HG03280 (cell line): ENCODE measurements around the gene MUC13.

Experiments
- ATAC-seq: cut with Tn5 transposase; IDR thresholded peaks from one replicate; pipeline ENCODE4 v1.9.1; 2021; ENCODE audit warnings: mild to moderate bottlenecking, moderate library complexity; ENCODE audit not compliant: unreplicated experiment

Gene MUC13

DNA sequence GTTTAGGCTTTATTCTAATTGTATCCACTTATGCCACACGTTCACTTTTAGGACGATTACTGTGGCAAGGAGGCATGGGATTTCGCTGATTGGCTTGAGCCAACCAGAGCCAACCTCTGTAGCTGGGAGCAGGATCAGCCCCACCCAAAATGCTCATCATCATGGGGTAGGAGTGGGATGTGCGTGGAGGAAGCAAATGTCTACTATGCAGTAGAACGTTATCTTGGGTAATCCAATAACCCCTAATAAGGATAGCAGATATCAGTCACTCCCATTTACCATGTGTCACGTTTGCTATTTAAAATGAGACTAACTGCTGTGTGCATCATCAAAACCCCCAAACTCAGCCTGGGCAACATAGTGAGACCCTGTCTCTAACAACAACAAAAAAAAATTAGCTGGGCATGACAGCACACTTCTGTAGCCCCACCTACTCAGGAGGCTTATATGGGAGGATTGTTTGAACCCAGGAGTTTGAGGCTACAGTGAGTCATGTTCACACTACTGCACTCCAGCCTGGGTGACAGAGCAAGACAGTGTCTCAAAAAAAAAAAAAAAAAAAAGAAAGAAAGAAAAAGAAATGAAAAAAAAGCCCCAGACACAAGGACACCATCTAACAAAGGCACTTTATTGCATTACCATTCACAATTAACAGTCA lies 29.6 kb downstream of the MUC13 start:
- ATAC-seq = no peak

DNA sequence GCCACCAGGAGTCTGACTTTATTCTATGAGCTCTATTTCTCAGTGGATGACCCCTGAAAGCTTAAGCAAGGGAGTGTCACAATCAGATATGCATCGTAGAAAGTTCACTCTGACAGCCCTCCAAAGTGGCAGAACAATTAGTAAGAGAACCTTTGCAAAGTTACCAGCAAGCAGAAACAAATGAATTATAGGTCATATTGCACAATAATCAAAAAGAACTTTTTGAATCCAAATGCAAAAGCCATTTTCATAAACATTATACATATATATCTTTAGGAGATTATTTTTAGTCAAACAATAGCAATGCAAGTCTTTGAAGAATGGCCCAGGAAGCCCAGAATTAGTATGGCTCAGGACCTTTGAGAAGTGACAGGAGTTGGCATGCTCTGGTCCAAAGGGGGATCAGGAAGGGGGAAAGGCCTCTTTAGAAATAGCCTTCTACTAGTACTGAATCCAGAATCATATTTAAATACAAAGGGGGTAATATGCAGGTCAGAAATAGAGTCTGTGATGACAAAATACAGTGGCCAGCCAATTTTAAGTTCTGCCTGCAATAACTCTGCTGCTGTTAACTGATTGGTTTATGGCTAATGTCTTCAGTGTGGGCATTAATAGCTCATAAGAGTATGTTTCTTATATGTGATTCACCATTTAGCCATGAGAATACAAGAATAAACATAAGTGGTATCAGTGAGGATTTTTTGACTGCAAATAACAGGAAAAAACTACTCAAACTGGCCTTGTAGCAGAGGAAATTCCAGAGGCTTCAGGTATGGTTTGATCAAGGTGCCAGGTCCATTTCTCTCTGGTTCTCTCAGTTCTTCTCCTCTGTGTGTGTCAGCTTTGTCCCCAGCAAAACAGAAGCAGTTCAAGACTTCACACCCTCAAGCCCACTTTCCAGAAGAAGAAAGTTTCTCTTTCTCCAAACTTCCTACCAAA lies 30.4 kb downstream of the MUC13 start:
- no peak for ATAC-seq

DNA sequence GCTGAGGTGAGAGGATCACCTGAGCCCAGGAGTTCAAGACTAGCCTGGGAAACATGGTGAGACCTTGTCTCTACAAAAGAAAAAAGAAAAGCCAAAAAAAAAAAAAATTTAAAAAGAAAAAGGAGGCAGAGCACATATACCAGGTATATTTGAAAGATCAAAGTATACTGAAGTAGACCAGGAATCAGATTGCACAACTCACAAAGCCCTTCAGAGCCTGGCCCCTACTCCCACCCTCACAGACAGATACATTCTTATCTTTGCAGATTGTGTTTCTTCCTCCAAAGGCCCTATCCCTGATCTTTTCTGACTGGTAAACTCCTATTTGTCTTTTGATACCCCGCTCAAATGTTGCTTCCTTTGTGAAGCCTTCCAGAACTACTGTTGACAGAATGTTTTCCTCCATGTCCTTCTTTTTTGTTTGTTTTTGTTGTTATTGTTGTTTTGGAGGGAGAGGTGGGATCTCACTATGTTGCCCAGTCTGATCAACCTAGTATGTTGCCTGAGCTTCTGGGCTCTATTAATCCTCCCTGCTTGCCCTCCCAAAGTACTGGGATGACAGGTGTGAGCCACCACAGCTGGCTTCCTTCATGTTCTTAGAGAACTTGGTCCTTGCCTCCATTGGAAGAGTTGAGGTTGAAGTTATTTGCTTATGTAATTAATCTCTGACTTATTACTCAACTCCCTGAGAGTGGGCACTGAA lies 37.6 kb downstream of the MUC13 start:
- ATAC-seq = no peak

DNA sequence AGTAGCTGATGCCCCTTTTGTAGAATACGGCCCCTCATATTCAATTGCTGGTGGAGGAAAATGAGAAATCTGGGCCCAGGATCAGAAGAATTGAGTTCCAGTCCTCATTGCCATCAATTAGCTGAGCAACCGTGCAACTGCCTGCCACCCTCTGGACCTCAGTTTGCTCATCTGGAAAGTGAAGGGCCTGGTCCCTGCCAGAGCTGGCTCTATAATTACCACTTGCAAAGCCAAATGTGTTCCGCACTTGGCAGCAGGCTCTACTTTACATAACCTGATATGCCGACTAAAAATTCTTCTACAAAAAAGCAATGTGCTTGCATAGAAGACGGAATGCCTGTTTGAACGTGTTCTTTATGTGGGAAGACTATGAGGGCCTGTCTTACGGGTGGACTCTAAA lies 38.8 kb downstream of the MUC13 start:
- ATAC-seq = no peak

DNA sequence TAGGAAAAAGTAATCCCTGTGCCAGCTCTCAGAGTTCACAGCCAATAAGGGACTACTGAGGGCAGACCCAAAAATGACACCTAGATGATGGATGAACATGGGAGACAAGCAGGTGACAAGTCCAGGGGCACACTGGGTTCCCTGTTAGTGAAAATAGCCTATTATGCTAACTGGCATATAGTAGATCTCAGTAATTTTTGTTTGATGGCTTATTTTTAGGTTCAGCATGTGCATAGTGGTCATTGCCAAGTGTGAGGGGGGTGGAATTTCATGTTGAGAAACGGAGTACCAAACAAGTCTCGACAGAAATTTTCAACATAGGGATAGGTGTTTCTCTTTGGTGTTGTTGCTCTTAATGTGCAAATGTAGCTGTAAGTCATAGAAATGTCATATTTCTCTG lies 41.0 kb downstream of the MUC13 start:
- ATAC-seq = no peak

DNA sequence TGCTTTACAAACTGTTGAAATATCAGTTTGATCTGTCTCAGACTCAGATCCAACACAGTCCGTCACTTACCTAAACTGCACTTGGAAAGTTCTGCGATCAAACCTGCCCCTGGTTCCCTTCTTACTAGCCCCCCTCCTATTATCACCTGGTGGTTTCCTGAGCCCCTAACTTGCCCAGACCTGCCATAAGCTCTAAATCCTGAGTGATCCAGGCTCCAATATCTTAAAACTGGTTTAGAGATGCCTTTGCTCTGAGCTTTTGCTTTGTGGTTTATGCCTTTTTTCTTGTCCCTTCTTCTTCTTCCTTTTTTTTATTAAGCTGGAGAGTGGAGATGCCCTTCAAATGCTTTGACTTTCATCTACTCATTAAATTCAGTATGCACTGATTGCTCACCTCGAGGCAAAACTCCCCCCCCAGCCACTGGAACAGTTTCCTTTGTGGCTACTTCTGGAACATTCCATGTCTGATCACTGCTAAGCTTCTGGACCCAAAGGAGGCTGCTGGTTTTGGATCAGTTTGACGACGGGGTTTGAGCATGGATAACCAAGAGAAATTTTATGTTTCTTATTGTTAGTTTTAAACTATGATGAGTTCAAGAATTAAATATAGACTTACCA lies 43.9 kb downstream of the MUC13 start:
- ATAC-seq = no peak

DNA sequence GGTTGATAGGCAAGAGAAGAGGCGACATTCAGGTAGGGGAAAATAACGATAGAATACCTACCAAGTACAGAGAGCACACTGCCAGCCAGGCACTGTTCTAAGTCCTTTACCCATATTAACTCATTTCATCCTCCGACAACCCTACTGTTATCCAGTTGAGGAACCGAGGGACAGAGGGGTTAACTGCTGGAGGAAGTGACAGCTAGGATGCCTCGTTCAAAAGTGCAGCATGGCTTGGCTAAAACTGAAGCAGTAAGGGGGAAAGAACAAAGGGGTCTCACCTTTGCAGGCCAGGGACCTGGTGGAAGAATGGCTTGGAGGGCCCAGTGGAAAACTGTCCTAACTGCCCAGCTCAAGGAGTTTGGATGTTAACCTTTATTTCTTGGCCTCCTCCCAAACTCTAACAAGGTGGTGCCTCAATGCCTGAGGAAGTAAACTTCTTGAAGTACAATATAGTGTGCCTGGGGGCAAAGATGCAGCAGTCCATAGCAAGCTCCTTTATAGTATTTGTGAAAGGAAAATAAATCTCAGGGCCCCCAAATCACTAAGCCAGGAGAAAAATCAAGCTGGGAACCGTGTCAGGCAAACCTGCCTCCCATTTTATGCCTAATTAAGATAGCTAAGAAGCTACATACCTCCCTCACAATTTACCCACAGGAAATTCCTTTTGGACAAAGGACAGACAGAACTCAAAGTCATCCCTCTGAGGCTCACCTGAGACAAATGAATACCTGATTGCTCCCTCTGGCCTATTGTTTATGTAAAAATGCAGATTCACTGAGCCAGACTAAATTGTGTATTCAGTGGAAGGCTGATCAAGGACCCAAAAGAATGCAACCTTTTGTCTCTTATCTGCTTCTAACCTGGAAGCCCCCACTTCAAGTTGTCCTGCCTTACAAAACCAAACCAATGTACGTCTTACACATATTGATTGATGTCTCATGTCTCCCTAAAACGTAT lies 45.8 kb downstream of the MUC13 start:
- no peak for ATAC-seq

DNA sequence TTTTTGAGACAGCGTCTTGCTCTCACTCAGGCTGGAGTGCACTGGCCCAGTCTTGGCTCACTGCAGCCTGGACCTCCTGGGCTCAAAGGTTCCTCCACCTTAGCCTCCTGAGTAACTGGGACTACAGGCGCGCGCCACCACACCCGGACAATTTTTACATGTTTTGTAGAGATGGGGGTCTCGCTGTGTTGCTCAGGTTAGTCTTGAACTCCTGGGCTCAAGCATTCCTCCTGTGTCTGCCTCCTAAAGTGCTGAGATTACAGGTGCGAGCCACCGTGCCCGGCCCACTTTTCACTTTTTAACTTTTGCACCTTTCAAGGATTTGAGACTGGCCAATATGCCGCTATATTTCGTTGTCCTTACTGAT lies 46.6 kb downstream of the MUC13 start:
- ATAC-seq = no peak

DNA sequence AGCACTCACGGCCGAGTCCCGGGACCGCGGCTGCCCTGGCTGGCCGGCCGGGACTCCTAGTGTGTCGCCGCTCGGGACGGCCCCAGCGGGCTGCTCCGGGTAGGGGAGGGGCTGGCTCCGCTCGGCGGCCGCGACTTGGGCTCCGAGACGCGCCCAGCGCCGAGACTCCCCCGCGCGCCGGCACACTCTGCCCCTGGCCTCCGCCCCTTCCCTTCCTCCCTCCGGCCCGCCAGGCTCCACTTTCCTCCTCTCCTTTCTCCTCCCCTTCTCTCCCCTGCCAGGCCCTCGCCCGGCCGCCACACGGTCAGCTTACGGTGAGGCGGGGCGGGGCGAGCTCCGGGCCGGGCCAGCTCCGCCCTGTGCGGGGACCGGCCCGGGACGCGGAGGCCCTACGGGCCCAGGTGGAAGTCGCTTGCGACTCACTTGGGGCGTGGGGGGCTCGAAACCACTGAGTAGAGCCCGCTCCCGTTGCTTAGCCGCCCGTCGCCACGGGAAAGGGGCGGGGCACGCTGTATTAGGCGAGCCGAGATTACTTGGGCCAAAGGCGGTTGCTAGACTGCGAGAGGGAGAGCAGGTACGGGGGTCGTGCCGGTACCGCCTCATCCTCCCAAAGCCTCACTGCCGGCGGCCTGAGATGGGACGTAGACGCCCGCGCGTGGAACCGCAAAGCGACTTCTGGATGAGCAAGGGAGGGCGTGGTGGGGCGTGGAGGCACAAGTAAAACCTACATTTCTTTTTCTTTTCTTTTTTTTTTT lies 47.2 kb downstream of the MUC13 start, which contains the start of gene ITGB5:
Gene ITGB5 (minus strand): TSS at position 189 of the 755 bp plus-strand sequence. CDS start 365 bp downstream, outside the sequence.
- ATAC-seq = peak; percentile 60

DNA sequence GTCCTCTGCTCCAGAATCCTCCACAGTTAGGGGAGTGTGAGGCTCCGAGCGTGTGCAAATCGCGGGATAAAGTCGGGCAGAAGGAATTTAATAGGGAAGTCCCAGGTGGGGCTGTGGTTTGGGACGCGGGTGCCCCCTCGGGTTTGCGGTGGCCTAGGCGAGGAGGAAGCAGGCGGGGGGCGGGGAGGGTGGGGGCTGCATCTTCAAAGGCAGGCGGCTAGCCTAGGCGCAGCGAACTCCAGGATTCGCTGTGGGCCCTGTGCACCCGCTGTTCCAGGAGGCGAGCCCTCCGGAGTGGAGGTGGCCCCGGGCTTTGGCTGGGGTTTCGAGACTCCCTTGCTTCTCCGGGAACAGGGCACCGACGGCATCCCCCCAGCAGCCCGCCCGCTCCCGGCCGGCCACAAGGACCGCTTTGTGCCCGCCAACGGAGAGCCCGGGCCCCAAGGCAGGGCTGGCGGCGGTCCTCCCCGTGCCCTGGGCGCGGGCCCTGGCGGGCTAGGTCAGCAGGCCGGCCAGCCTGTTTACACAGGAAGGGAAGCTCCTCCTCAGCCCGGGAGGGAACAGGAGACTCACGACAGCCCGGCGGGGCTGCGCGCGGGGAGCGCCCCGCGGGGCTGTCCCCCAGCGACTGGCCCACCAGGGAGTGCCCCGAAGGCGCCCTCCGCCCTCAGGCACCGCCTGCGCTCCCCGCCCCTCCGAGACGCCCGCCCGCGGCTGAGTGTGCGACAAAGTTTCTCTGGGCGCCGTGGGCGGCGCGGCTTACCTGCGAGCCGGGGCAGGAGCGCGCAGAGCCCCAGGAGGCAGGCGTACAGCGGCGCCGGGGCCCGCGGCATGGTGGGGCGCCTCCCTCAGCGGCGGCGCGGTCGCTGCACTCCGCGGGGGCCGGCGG lies 48.1 kb downstream of the MUC13 start:
- peak; percentile 37 for ATAC-seq

DNA sequence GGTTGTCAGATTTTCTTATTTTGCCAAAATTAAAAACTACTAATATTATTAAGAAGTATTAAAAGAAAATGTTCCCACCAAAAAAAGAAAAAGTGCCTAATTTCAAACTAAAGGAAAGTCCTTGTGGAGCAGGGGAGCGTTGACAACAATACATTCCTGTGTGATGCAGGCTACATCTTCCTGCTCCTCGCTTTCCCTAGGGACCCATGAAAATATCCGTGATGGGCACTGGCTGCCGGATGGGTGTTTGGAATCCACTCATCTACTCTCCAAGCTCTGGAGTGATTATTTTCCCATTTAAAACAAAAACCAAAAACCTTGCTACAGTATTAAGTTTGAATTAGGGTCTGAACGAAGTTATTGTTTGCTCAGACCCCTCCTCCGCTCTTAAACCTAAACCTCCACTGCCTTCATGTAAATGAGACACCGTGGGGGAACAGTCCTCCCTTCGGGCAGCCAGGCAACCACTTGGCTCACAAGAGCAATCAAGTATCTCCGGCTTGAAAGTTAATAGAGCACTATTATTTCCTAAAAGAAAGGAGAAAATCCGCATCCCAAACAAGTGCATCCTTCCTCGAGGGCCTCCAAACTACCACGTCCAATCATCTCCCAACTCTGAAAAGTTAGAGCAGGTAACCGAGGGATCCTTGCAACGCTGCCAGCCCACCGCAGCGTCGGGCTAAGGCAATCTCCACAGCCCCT lies 48.9 kb downstream of the MUC13 start:
- no peak for ATAC-seq

DNA sequence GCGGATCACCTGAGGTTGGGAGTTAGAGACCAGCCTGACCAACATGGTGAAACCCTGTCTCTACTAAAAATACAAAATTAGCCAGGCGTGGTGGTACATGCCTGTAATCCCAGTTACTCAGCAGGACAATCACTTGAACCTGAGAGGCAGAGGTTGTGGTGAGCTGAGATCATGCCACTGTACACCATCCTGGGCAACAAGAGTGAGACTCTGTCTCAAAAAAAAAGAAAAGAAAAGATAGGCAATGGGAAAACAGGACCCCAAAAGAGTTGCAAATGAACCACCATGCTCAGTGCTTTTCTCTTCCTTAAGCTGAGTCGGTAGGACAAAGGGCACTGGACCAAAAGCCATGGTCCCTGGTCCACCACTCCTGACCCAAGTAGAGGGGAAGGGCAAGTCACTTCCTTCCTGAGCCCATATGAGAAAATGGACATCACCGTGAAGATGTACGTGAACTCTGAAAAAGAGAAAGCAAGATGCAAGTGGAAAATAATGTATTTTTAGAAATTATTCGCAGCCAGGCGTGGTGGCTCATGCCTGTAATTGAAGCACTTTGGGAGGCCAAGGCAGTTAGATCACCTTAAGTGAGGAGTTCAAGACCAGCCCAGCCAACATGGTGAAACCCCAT lies 50.0 kb downstream of the MUC13 start:
- ATAC-seq = no peak

DNA sequence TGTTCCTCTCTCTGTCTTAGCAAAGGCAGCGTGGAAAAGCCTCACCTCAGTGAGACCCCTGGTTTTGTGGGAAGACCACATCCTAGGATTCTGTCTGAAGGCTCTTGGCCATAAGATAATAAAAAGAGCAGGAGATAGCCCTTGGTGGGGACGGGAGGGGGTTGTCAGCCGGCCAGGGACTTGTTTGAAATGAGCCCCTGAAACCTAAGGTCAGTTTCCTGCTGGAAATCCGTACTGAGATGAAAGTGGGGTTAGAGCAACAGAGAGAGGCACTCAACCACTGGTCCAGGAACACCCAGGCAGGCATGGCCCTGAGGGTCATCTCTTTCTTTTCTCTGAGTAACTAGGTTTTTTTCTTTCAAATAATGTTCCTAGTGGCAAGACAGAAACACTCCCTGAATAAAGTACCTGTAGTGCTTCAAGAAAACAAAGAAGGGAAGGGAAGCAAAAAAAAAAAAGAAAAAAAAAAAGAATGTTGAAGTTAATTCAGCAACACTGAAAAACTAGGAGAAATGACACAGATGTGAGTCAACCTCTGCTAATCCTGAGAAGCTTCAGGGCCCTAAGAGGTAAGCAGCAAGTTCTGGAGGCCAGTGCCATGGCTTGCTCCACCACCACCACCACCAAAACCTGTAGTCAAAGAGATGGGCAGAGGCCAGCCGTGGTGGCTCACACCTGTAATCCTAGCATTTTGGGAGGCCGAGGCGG lies 50.6 kb downstream of the MUC13 start:
- ATAC-seq = no peak

DNA sequence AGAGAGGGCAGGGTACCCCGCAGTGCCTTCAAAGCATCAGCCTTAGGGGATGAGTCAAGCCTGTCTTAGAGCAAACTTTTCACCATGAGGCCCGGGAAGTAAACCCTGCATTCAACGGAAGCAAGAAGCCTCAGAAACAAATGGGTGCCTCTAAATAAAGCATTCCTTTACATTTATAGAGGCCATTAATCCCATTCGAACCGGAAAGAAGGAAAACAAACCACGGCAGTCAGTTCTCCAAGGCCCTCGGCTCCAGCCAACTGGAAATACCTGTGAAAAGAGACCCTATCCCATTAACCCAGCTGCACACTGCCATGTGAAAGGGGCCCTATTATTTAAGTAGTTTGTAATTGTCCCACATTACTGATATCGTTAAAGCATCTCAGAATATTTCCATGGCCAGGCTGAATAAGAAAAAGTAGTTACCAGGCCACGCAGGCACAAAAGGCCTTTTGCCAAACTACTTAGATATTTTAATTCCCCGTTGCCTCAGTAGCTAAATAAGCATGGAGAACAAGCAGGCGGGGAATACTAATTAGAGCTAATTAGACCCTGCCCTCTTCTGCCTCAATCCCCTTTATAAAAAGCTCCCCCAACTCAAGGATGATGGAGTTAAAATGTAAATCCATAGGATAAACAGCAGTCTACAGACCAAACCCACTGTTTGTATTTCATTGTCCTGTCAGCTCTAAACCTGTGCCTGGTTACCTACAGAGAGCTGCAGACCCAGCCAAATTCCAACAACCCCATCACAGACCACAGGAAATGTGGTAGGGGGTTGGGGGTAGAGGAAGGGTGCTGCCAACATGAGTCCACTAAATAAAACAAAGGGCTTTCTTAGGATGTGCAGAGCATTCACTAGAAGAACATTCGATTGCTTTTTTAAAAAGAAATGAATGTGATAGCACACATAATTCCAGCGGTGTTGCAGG lies 51.5 kb downstream of the MUC13 start:
- no peak for ATAC-seq

DNA sequence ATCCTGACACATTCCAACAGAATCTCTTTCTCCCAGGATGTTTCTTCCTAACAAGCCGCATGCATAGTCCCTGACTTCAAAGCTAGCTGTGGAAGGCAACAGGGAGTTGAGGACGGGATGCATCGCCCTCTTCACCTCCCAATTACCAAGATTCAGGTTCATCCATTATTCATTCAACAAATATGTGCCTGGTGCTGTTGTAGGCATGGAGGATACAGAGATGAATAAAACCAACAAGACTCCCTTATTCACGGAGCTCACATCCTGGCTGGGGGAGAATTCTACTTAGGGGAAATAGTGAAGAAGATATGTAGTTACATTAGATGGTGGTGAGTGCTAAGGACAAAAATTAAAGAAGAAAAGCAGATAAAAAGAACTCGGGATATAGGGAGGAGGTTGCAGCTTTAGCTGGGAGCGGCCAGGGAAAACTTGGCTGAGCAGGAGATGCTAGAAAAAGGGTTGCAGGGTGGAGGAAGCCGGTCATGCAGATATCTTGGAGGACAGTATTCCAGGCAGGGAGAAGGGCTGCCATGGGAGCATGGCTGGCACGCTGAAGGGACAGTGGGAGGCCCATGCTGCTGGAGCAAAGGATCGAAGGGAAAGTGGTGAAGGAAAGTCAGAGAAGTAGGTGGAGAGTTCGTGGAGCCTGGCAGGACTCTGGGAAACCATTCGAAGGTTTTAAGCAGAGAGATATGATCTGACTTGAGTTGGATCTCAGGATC lies 52.4 kb downstream of the MUC13 start:
- ATAC-seq = no peak
